Activated CD4-positive, alpha-beta memory T cell treated with anti-CD3 and anti-CD28 coated beads for 36 hours (primary cell): ENCODE data around the gene RAPGEF4. TPM values are rescaled to one million over a fixed set of nuclear protein-coding genes. Genes with fewer than 3 reads are reported as not detected.
"Not testable (repeated sequence)": the region's sequence is repeated elsewhere in the genome, so short reads cannot be mapped to it uniquely, and the experiment has no call there.

Source experiments
- CTCF ChIA-PET: fragments of 350-600 bp; sonication (Branson Sonifier 250); formaldehyde crosslinking; loops from one replicate; lab custom pipeline; 2021; ENCODE audit warnings: antibody characterized with exemption, inconsistent platforms; lab: Charles Lee
- POLR2A ChIA-PET: fragments of 350-600 bp; sonication (Branson Sonifier 250); formaldehyde crosslinking; loops from one replicate; lab custom pipeline; 2021; ENCODE audit warnings: antibody characterized with exemption; lab: Charles Lee
- DNase-seq: peaks from one replicate; pipeline ENCODE4 v3.0.0-alpha.2; 2020
- H3K27ac Mint-ChIP-seq: one replicate; pipeline ENCODE4 v1.8.0; 2021; ENCODE audit warnings: mixed read lengths
- H3K27me3 Mint-ChIP-seq: one replicate; pipeline ENCODE4 v1.8.0; 2021; ENCODE audit warnings: mixed read lengths
- H3K36me3 Mint-ChIP-seq: one replicate; pipeline ENCODE4 v1.8.0; 2021; ENCODE audit warnings: mixed read lengths
- H3K4me1 Mint-ChIP-seq: one replicate; pipeline ENCODE4 v1.8.0; 2021; ENCODE audit warnings: low read depth, mixed read lengths
- H3K4me3 Mint-ChIP-seq: one replicate; pipeline ENCODE4 v1.8.0; 2021; ENCODE audit warnings: mild to moderate bottlenecking, mixed read lengths
- H3K9me3 Mint-ChIP-seq: one replicate; pipeline ENCODE4 v1.8.0; 2021; ENCODE audit warnings: mixed read lengths
- intact Hi-C: fragments of 100-400 bp; cut with micrococcal nuclease; formaldehyde crosslinking; loops from one replicate; pipeline ENCODE4 v1.15.1; 2023
- total RNA-seq, 2 experiments: library from RNA; stranded (reverse); gene quantifications; one replicate each; pipeline ENCODE4 v1.2.3, GENCODE V29; 2021

Gene RAPGEF4
- total RNA-seq, 2 experiments from 2014 or later: 0.21 TPM; not detected in 1

GRCh38 chr2:172788871-172789270 is 53.2 kb downstream of the RAPGEF4 start:
- intact Hi-C loops: no loop called here
- H3K36me3 Mint-ChIP-seq: no peaks in the 10 kb centered on the region
- no peaks in the 10 kb centered on the region for H3K4me1 Mint-ChIP-seq
- H3K4me3 Mint-ChIP-seq: no peak overlapping the region
- ChIA-PET CTCF (no interaction called here), POLR2A (no interaction called here)
- DNase-seq: no peak
- no peak overlapping the region for H3K27ac Mint-ChIP-seq
- peaks cover 4% of the 10 kb centered on the region for H3K27me3 Mint-ChIP-seq
- no peaks in the 10 kb centered on the region for H3K9me3 Mint-ChIP-seq

GRCh38 chr2:172790404-172790803 is 54.8 kb downstream of the RAPGEF4 start:
- no peak overlapping the region for H3K4me3 Mint-ChIP-seq
- H3K27ac Mint-ChIP-seq: no peak overlapping the region
- no peak for DNase-seq
- H3K4me1 Mint-ChIP-seq: no peaks in the 10 kb centered on the region
- intact Hi-C loops: no loop called here
- H3K9me3 Mint-ChIP-seq: no peaks in the 10 kb centered on the region
- CTCF ChIA-PET: no interaction called here
- peaks cover 6% of the 10 kb centered on the region for H3K27me3 Mint-ChIP-seq
- no peaks in the 10 kb centered on the region for H3K36me3 Mint-ChIP-seq
- POLR2A ChIA-PET: no interaction called here

- Mint-ChIP-seq H3K27me3 (peaks cover 4% of the 10 kb centered on the region), H3K27ac (no peak overlapping the region), H3K4me1 (no peaks in the 10 kb centered on the region), H3K9me3 (no peaks in the 10 kb centered on the region), H3K4me3 (no peak overlapping the region), H3K36me3 (no peaks in the 10 kb centered on the region)
- no peak for DNase-seq
- ChIA-PET CTCF (no interaction called here), POLR2A (no interaction called here)
- intact Hi-C loops: no loop called here
These were observed 56.3 kb downstream of the RAPGEF4 start for GRCh38 chr2:172791953-172792352.

- Mint-ChIP-seq H3K4me3 (no peak overlapping the region), H3K9me3 (no peaks in the 10 kb centered on the region), H3K4me1 (no peaks in the 10 kb centered on the region), H3K27me3 (peaks cover 4% of the 10 kb centered on the region), H3K27ac (no peak overlapping the region), H3K36me3 (no peaks in the 10 kb centered on the region)
- DNase-seq: no peak
- CTCF ChIA-PET: no interaction called here
- intact Hi-C loops: no loop called here
- POLR2A ChIA-PET: no interaction called here
These were observed 57.1 kb downstream of the RAPGEF4 start for GRCh38 chr2:172792711-172793110.

GRCh38 chr2:172803308-172803707 is 67.7 kb downstream of the RAPGEF4 start:
- CTCF ChIA-PET, H3K4me3 Mint-ChIP-seq, intact Hi-C loops, H3K27me3 Mint-ChIP-seq, H3K27ac Mint-ChIP-seq, POLR2A ChIA-PET, H3K4me1 Mint-ChIP-seq, H3K36me3 Mint-ChIP-seq, DNase-seq: not testable (repeated sequence)
- peaks cover 22% of the 10 kb centered on the region for H3K9me3 Mint-ChIP-seq

- H3K4me1 Mint-ChIP-seq: no peaks in the 10 kb centered on the region
- H3K27me3 Mint-ChIP-seq: peaks cover 3% of the 10 kb centered on the region
- H3K4me3 Mint-ChIP-seq: no peak overlapping the region
- intact Hi-C loops: no loop called here
- no peak for DNase-seq
- POLR2A ChIA-PET: no interaction called here
- H3K9me3 Mint-ChIP-seq: peaks cover 22% of the 10 kb centered on the region
- no peaks in the 10 kb centered on the region for H3K36me3 Mint-ChIP-seq
- CTCF ChIA-PET: interaction anchor here (0.8 kb wide), 1 partner anchor 128 kb away, joined by 3 read pairs; no protein-coding TSS in a partner anchor
- H3K27ac Mint-ChIP-seq: no peak overlapping the region
These were observed 68.8 kb downstream of the RAPGEF4 start for GRCh38 chr2:172804423-172804822.

GRCh38 chr2:172806493-172806892 is 70.8 kb downstream of the RAPGEF4 start:
- no peak overlapping the region for H3K4me3 Mint-ChIP-seq
- CTCF ChIA-PET: interaction anchor here (0.6 to 3.4 kb wide), 15 partner anchors 16 to 434 kb away, joined by 3 to 47 read pairs (median 4); no protein-coding TSS in a partner anchor
- H3K27ac Mint-ChIP-seq: no peak overlapping the region
- no peak for DNase-seq
- H3K36me3 Mint-ChIP-seq: no peaks in the 10 kb centered on the region
- POLR2A ChIA-PET: no interaction called here
- no peaks in the 10 kb centered on the region for H3K4me1 Mint-ChIP-seq
- H3K27me3 Mint-ChIP-seq: peaks cover 5% of the 10 kb centered on the region
- peaks cover 22% of the 10 kb centered on the region for H3K9me3 Mint-ChIP-seq
- intact Hi-C loops: loop anchor here (1.0 kb wide), 1 partner anchor 126 kb away; no protein-coding TSS in a partner anchor

GRCh38 chr2:172806996-172807395 is 71.4 kb downstream of the RAPGEF4 start:
- intact Hi-C loops: loop anchor here (1.0 kb wide), 1 partner anchor 125 kb away; no protein-coding TSS in a partner anchor
- H3K9me3 Mint-ChIP-seq: peaks cover 19% of the 10 kb centered on the region
- no peak for DNase-seq
- no peaks in the 10 kb centered on the region for H3K4me1 Mint-ChIP-seq
- peaks cover 5% of the 10 kb centered on the region for H3K27me3 Mint-ChIP-seq
- H3K36me3 Mint-ChIP-seq: no peaks in the 10 kb centered on the region
- H3K4me3 Mint-ChIP-seq: no peak overlapping the region
- POLR2A ChIA-PET: no interaction called here
- no peak overlapping the region for H3K27ac Mint-ChIP-seq
- CTCF ChIA-PET: interaction anchor here (0.6 to 3.4 kb wide), 12 partner anchors 15 to 435 kb away, joined by 3 to 47 read pairs (median 4); no protein-coding TSS in a partner anchor

- CTCF ChIA-PET: interaction anchor here (3.4 kb wide), 1 partner anchor 124 kb away, joined by 47 read pairs; no protein-coding TSS in a partner anchor
These were observed 72.5 kb downstream of the RAPGEF4 start for GRCh38 chr2:172808156-172808555.

GRCh38 chr2:172811027-172811426 is 75.4 kb downstream of the RAPGEF4 start:
- peaks cover 10% of the 10 kb centered on the region for H3K27me3 Mint-ChIP-seq
- H3K4me3 Mint-ChIP-seq: no peak overlapping the region
- POLR2A ChIA-PET: no interaction called here
- no peaks in the 10 kb centered on the region for H3K4me1 Mint-ChIP-seq
- CTCF ChIA-PET: no interaction called here
- no peaks in the 10 kb centered on the region for H3K9me3 Mint-ChIP-seq
- no peak for DNase-seq
- no peak overlapping the region for H3K27ac Mint-ChIP-seq
- intact Hi-C loops: no loop called here
- H3K36me3 Mint-ChIP-seq: no peaks in the 10 kb centered on the region

More at GRCh38 chr2:172808156-172808555, 72.5 kb downstream of the RAPGEF4 start:
- Mint-ChIP-seq H3K27ac (no peak overlapping the region), H3K4me3 (no peak overlapping the region), H3K9me3 (peaks cover 7% of the 10 kb centered on the region), H3K36me3 (no peaks in the 10 kb centered on the region), H3K27me3 (peaks cover 8% of the 10 kb centered on the region), H3K4me1 (no peaks in the 10 kb centered on the region)
- POLR2A ChIA-PET: no interaction called here
- DNase-seq: no peak
- intact Hi-C loops: no loop called here

GRCh38 chr2:172812158-172812744 is 76.6 kb downstream of the RAPGEF4 start:
- intact Hi-C loops: no loop called here
- POLR2A ChIA-PET: no interaction called here

GRCh38 chr2:172813314-172813888 is 77.8 kb downstream of the RAPGEF4 start:
- Mint-ChIP-seq H3K36me3 (no peaks in the 10 kb centered on the region), H3K9me3 (no peaks in the 10 kb centered on the region), H3K27me3 (peaks cover 7% of the 10 kb centered on the region), H3K27ac (no peak overlapping the region), H3K4me1 (no peaks in the 10 kb centered on the region), H3K4me3 (no peak overlapping the region)
- intact Hi-C loops: no loop called here
- POLR2A ChIA-PET: no interaction called here
- DNase-seq: no peak
- CTCF ChIA-PET: interaction anchor here (1.9 kb wide), 1 partner anchor 119 kb away, joined by 8 read pairs; no protein-coding TSS in a partner anchor

More at GRCh38 chr2:172812158-172812744, 76.6 kb downstream of the RAPGEF4 start:
- Mint-ChIP-seq H3K9me3 (no peaks in the 10 kb centered on the region), H3K36me3 (no peaks in the 10 kb centered on the region), H3K27me3 (peaks cover 8% of the 10 kb centered on the region), H3K4me3 (no peak overlapping the region), H3K27ac (no peak overlapping the region), H3K4me1 (no peaks in the 10 kb centered on the region)
- CTCF ChIA-PET: no interaction called here
- DNase-seq: no peak
